WTC11 (cell line): ENCODE results near the gene TRAPPC11. TPM values are rescaled to one million over a fixed set of nuclear protein-coding genes. Genes with fewer than 3 reads are reported as not detected.

Experiments used
- ATAC-seq: fragments of 200-7000 bp; cut with Tn5 transposase; 2 replicates; pipeline ENCODE4 v1.10.0; 2021; ENCODE audit warnings: mild to moderate bottlenecking, moderate library complexity
- CTCF ChIA-PET: fragments of 300-600 bp; sonication (Branson Sonifier 250); formaldehyde crosslinking; loops from one replicate; lab custom pipeline; 2021; ENCODE audit warnings: antibody characterized with exemption; lab: Charles Lee
- POLR2A ChIA-PET: fragments of 350-600 bp; sonication (Branson Sonifier 250); formaldehyde crosslinking; loops from one replicate; lab custom pipeline; 2021; ENCODE audit warnings: antibody characterized with exemption; lab: Charles Lee
- DNase-seq: peaks from one replicate; pipeline ENCODE4 v3.0.0; 2021; ENCODE audit warnings: low spot score
- H3K27ac Mint-ChIP-seq: 2 replicates; pipeline ENCODE4 v1.8.0; 2021; ENCODE audit warnings: mixed read lengths
- H3K27me3 Mint-ChIP-seq: 2 replicates; pipeline ENCODE4 v1.8.0; 2021; ENCODE audit warnings: low read depth, mild to moderate bottlenecking, moderate library complexity, mixed read lengths
- H3K36me3 Mint-ChIP-seq: 2 replicates; pipeline ENCODE4 v1.8.0; 2021; ENCODE audit warnings: mixed read lengths
- H3K4me1 Mint-ChIP-seq: 2 replicates; pipeline ENCODE4 v1.8.0; 2022; ENCODE audit warnings: mixed read lengths
- H3K4me3 Mint-ChIP-seq: 2 replicates; pipeline ENCODE4 v1.8.0; 2021; ENCODE audit warnings: mild to moderate bottlenecking, moderate library complexity, mixed read lengths
- H3K9me3 Mint-ChIP-seq: 2 replicates; pipeline ENCODE4 v1.8.0; 2021; ENCODE audit warnings: mixed read lengths
- AFF4 ChIP-seq: sonication (generic); formaldehyde crosslinking; IDR thresholded peaks from 2 replicates; pipeline ENCODE4 v1.8.1; 2023; ENCODE audit warnings: mild to moderate bottlenecking, missing genetic modification reagents, borderline replicate concordance
- ATF1 ChIP-seq: sonication (generic); formaldehyde crosslinking; IDR thresholded peaks from 2 replicates; pipeline ENCODE4 v1.8.1; 2023; ENCODE audit warnings: mild to moderate bottlenecking, moderate library complexity, missing genetic modification reagents
- ATF3 ChIP-seq: sonication (generic); formaldehyde crosslinking; conservative IDR thresholded peaks from 2 replicates; pipeline ENCODE4 v1.8.1; 2022; ENCODE audit warnings: mild to moderate bottlenecking, missing genetic modification reagents
- ATF6 ChIP-seq: sonication (generic); formaldehyde crosslinking; IDR thresholded peaks from 2 replicates; pipeline ENCODE4 v1.8.1; 2023; ENCODE audit warnings: mild to moderate bottlenecking, missing genetic modification reagents
- CREB1 ChIP-seq: sonication (generic); formaldehyde crosslinking; IDR thresholded peaks from 2 replicates; pipeline ENCODE4 v1.8.0; 2023; ENCODE audit warnings: mild to moderate bottlenecking, missing genetic modification reagents
- E2F1 ChIP-seq: sonication (generic); formaldehyde crosslinking; IDR thresholded peaks from 2 replicates; pipeline ENCODE4 v1.8.0; 2022; ENCODE audit warnings: mild to moderate bottlenecking, missing genetic modification reagents
- FOXP1 ChIP-seq: sonication (generic); formaldehyde crosslinking; IDR thresholded peaks from 2 replicates; pipeline ENCODE4 v1.8.0; 2022; ENCODE audit warnings: missing genetic modification reagents, mild to moderate bottlenecking, moderate library complexity, borderline replicate concordance
- HMGA2 ChIP-seq: fragments of 250-450 bp; sonication (Bioruptor Pico); IDR thresholded peaks from 2 replicates; pipeline ENCODE4 v1.4.0; 2021; ENCODE audit warnings: mild to moderate bottlenecking, moderate library complexity
- IRF1 ChIP-seq: sonication (generic); formaldehyde crosslinking; IDR thresholded peaks from 2 replicates; pipeline ENCODE4 v1.8.0; 2023; ENCODE audit warnings: missing genetic modification reagents
- NFE2L1 ChIP-seq: sonication (generic); formaldehyde crosslinking; IDR thresholded peaks from 2 replicates; pipeline ENCODE4 v1.8.1; 2023; ENCODE audit warnings: missing genetic modification reagents
- PRRX2 ChIP-seq: fragments of 250-450 bp; sonication (Bioruptor Pico); IDR thresholded peaks from 2 replicates; pipeline ENCODE4 v1.8.0; 2021; ENCODE audit warnings: mild to moderate bottlenecking
- USF1 ChIP-seq: sonication (generic); formaldehyde crosslinking; IDR thresholded peaks from 2 replicates; pipeline ENCODE4 v1.8.0; 2022; ENCODE audit warnings: mild to moderate bottlenecking, missing genetic modification reagents
- ZBTB21 ChIP-seq: sonication (generic); formaldehyde crosslinking; IDR thresholded peaks from 2 replicates; pipeline ENCODE4 v1.8.1; 2023; ENCODE audit warnings: mild to moderate bottlenecking, missing genetic modification reagents, borderline replicate concordance
- ZNF416 ChIP-seq: fragments of 250-450 bp; sonication (Bioruptor Pico); IDR thresholded peaks from 2 replicates; pipeline ENCODE4 v1.9.0; 2021; ENCODE audit warnings: mild to moderate bottlenecking, inconsistent platforms
- ZNF512 ChIP-seq: sonication (generic); formaldehyde crosslinking; IDR thresholded peaks from 2 replicates; pipeline ENCODE4 v1.8.1; 2022; ENCODE audit warnings: missing genetic modification reagents, borderline replicate concordance
- ZNF671 ChIP-seq: fragments of 250-450 bp; sonication (Bioruptor Pico); IDR thresholded peaks from 2 replicates; pipeline ENCODE4 v1.8.0; 2021; ENCODE audit warnings: mild to moderate bottlenecking
- total RNA-seq: library from RNA; stranded (reverse); gene quantifications from 3 replicates; pipeline ENCODE4 v1.2.3, GENCODE V29; 2021

Gene TRAPPC11
- total RNA-seq, 1 experiment from 2014 or later: 33.6 TPM

- H3K4me3 Mint-ChIP-seq: no peak overlapping the region
- DNase-seq (no peak), ATAC-seq (no peak)
- no peaks in the 10 kb centered on the region for H3K9me3 Mint-ChIP-seq
- no peaks in the 10 kb centered on the region for H3K36me3 Mint-ChIP-seq
- no peaks in the 10 kb centered on the region for H3K27me3 Mint-ChIP-seq
- no peak for TF ChIP-seq E2F1 (CRISPR knock-in tag)
- no peak for TF ChIP-seq ZNF512 (CRISPR knock-in tag)
- TF ChIP-seq NFE2L1: no peak
- no peak for TF ChIP-seq USF1
- no peak for TF ChIP-seq FOXP1 (CRISPR knock-in tag)
- TF ChIP-seq AFF4 (CRISPR knock-in tag): no peak
- no peak for TF ChIP-seq ATF1 (CRISPR knock-in tag)
- TF ChIP-seq CREB1 (CRISPR knock-in tag): no peak
- no peak for TF ChIP-seq PRRX2 (CRISPR knock-in tag)
- no peak for TF ChIP-seq ZNF671
- TF ChIP-seq IRF1 (CRISPR knock-in tag): no peak
- no peak for TF ChIP-seq HMGA2 (CRISPR knock-in tag)
- TF ChIP-seq ATF3 (CRISPR knock-in tag): no peak
- no peak for TF ChIP-seq ZBTB21
- no peak for TF ChIP-seq ZNF416
- TF ChIP-seq, all 79 proteins: peak for 0
- no peak overlapping the region for H3K27ac Mint-ChIP-seq
- CTCF ChIA-PET: no interaction called here
- POLR2A ChIA-PET: no interaction called here
- H3K4me1 Mint-ChIP-seq: peaks cover 28% of the 10 kb centered on the region
Measured at GRCh38 chr4:183631577-183632198, 27.4 kb upstream of the TRAPPC11 start.

GRCh38 chr4:183632689-183633088 is 26.4 kb upstream of the TRAPPC11 start:
- DNase-seq (no peak), ATAC-seq (no peak)
- no peaks in the 10 kb centered on the region for H3K9me3 Mint-ChIP-seq
- H3K36me3 Mint-ChIP-seq: no peaks in the 10 kb centered on the region
- H3K4me1 Mint-ChIP-seq: peaks cover 37% of the 10 kb centered on the region
- H3K27ac Mint-ChIP-seq: peak overlapping the region; percentile 38; the same call in 1 of the 2 replicates
- POLR2A ChIA-PET: no interaction called here
- CTCF ChIA-PET: no interaction called here
- TF ChIP-seq ATF6 (no peak), CREB1 (CRISPR knock-in tag) (no peak)
- TF ChIP-seq, all 79 proteins: peak for 0
- H3K27me3 Mint-ChIP-seq: no peaks in the 10 kb centered on the region
- H3K4me3 Mint-ChIP-seq: no peak overlapping the region
